Neural cell (in vitro differentiated cells): ENCODE results near the gene HEATR5A. TPM values are rescaled to one million over a fixed set of nuclear protein-coding genes. Genes with fewer than 3 reads are reported as not detected.

Experiments used
- H2AFZ ChIP-seq: fragments of 200-600, 300-800 bp; sonication (generic), shearing (Covaris generic); 2 replicates; pipeline ENCODE4 v1.6.0; 2014; ENCODE audit warnings: low read depth, mild to moderate bottlenecking, antibody characterized with exemption, low read length, moderate library complexity
- H3F3A ChIP-seq: fragments of 200-600 bp; shearing (Covaris generic); 2 replicates; pipeline ENCODE4 v1.6.1; 2016; ENCODE audit warnings: mild to moderate bottlenecking, moderate library complexity, mixed read lengths, antibody characterized with exemption, low read length; ENCODE audit not compliant: insufficient read depth, poor library complexity, severe bottlenecking
- H3K27ac ChIP-seq: fragments of 200-600, 300-800 bp; sonication (generic), shearing (Covaris generic); 2 replicates; pipeline ENCODE4 v1.5.1; 2014; ENCODE audit warnings: mild to moderate bottlenecking, low read length, moderate library complexity
- H3K27me3 ChIP-seq: fragments of 300-800, 200-600 bp; sonication (generic), shearing (Covaris generic); 2 replicates; pipeline ENCODE4 v1.6.0; 2014; ENCODE audit warnings: mild to moderate bottlenecking, low read depth, low read length, moderate library complexity; ENCODE audit not compliant: insufficient read depth
- H3K36me3 ChIP-seq: fragments of 300-800, 200-600 bp; sonication (generic), shearing (Covaris generic); 2 replicates; pipeline ENCODE4 v1.5.1; 2014; ENCODE audit warnings: mild to moderate bottlenecking, antibody characterized with exemption, low read length, moderate library complexity; ENCODE audit not compliant: insufficient read depth
- H3K4me2 ChIP-seq: fragments of 300-800, 200-600 bp; sonication (generic), shearing (Covaris generic); 2 replicates; pipeline ENCODE4 v1.6.0; 2014; ENCODE audit warnings: mild to moderate bottlenecking, low read length
- H3K4me3 ChIP-seq: fragments of 300-800, 200-600 bp; sonication (generic), shearing (Covaris generic); 2 replicates; pipeline ENCODE4 v1.5.1; 2014; ENCODE audit warnings: mild to moderate bottlenecking, low read length, moderate library complexity
- H3K79me2 ChIP-seq: fragments of 200-600 bp; shearing (Covaris generic); replicated peaks from 2 replicates; pipeline ENCODE4 v1.6.0; 2014; ENCODE audit warnings: mild to moderate bottlenecking, low read length, moderate library complexity; ENCODE audit not compliant: insufficient read depth
- H3K9ac ChIP-seq: fragments of 300-800, 200-600 bp; sonication (generic), shearing (Covaris generic); 2 replicates; pipeline ENCODE4 v1.6.1; 2016; ENCODE audit warnings: mild to moderate bottlenecking, low read length, mixed read lengths
- H3K9me2 ChIP-seq: fragments of 200-600 bp; shearing (Covaris generic); 2 replicates; pipeline ENCODE4 v1.6.1; 2016; ENCODE audit warnings: mild to moderate bottlenecking, low read length, mixed read lengths; ENCODE audit not compliant: insufficient read depth
- H3K9me3 ChIP-seq: fragments of 200-600, 300-800 bp; sonication (generic), shearing (Covaris generic); 2 replicates; pipeline ENCODE4 v1.6.1; 2016; ENCODE audit warnings: mild to moderate bottlenecking, mixed run types, low read length, moderate library complexity, mixed read lengths
- H4K20me1 ChIP-seq: fragments of 200-600 bp; shearing (Covaris generic); 2 replicates; pipeline ENCODE4 v1.6.1; 2016; ENCODE audit warnings: mild to moderate bottlenecking, mixed run types; ENCODE audit not compliant: insufficient read depth
- EP300 ChIP-seq: fragments of 450-650 bp; conservative IDR thresholded peaks from 2 replicates; pipeline ENCODE4 v1.6.1; 2014; ENCODE audit warnings: antibody characterized with exemption, mild to moderate bottlenecking, moderate library complexity; ENCODE audit not compliant: poor library complexity, severe bottlenecking
- EZH2 ChIP-seq: fragments of 200-600, 300-800 bp; shearing (Covaris generic), sonication (generic); IDR thresholded peaks from 2 replicates; pipeline ENCODE4 v1.6.1; 2014; ENCODE audit warnings: antibody characterized with exemption, low read length, borderline replicate concordance, mild to moderate bottlenecking; ENCODE audit not compliant: insufficient read depth, poor library complexity, severe bottlenecking
- MXI1 ChIP-seq: fragments of 450-650 bp; conservative IDR thresholded peaks from 2 replicates; pipeline ENCODE4 v1.6.1; 2014; ENCODE audit warnings: antibody characterized with exemption, mild to moderate bottlenecking; ENCODE audit not compliant: poor library complexity, severe bottlenecking
- POLR2AphosphoS5 ChIP-seq: IDR thresholded peaks from 2 replicates; pipeline ENCODE4 v1.6.1; 2012
- RAD21 ChIP-seq: fragments of 450-650 bp; conservative IDR thresholded peaks from 2 replicates; pipeline ENCODE4 v1.6.1; 2014; ENCODE audit warnings: antibody characterized with exemption, mild to moderate bottlenecking, moderate library complexity
- SMC3 ChIP-seq: fragments of 450-650 bp; conservative IDR thresholded peaks from 2 replicates; pipeline ENCODE4 v1.6.1; 2014; ENCODE audit warnings: antibody characterized with exemption, mild to moderate bottlenecking, moderate library complexity; ENCODE audit not compliant: poor library complexity
- TAF1 ChIP-seq: IDR thresholded peaks from 2 replicates; pipeline ENCODE4 v1.6.1; 2012; ENCODE audit warnings: low read depth
- polyA plus RNA-seq: library from polyadenylated mRNA; depleted of rRNA; stranded (reverse); fragments of >200 nt; gene quantifications from 2 replicates; pipeline ENCODE4 v1.2.3, GENCODE V29; 2014
- TF ChIP-seq, protein P1 (sequence below): fragments of 450-650 bp; IDR thresholded peaks from 2 replicates; pipeline ENCODE4 v1.5.1; 2014; ENCODE audit warnings: antibody characterized with exemption, mild to moderate bottlenecking, moderate library complexity; ENCODE audit not compliant: poor library complexity, severe bottlenecking
- TF ChIP-seq, protein P2 (sequence below): IDR thresholded peaks from 2 replicates; pipeline ENCODE4 v1.6.1; 2012; ENCODE audit warnings: borderline replicate concordance

The HEATR5A gene
- polyA plus RNA-seq, 1 donor from 2014 or later = 5.2 TPM

DNA sequence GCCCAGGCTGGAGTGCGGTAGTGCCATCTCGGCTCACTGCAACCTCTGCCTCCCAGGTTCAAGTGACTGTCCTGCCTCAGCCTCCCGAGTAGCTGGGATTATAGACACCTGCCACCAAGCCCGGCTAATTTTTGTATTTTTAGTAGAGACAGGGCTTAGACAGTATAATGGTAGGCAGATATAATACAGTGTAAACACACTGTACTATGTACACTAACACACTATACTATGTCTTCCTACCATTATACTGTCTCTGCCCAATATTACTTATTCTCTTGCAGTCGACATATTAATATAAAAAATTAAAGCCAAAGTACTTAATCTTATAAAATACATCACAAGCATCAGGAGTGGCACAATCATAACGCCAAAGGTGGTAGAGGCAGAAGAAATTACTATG, 21.9 kb upstream of the HEATR5A start:
- no peak overlapping the region for H3K9ac ChIP-seq
- no peaks in the 10 kb centered on the region for H3K27me3 ChIP-seq
- no peaks in the 10 kb centered on the region for H3K9me3 ChIP-seq
- no peak overlapping the region for H3K27ac ChIP-seq
- H2AFZ ChIP-seq = no peak overlapping the region
- no peaks in the 10 kb centered on the region for H4K20me1 ChIP-seq
- no peaks in the 10 kb centered on the region for H3K9me2 ChIP-seq
- H3K4me2 ChIP-seq = no peak overlapping the region
- no peaks in the 10 kb centered on the region for H3K36me3 ChIP-seq
- no peak for TF ChIP-seq RAD21
- no peak for TF ChIP-seq SMC3
- no peak for TF ChIP-seq EP300
- TF ChIP-seq, protein P1, sequence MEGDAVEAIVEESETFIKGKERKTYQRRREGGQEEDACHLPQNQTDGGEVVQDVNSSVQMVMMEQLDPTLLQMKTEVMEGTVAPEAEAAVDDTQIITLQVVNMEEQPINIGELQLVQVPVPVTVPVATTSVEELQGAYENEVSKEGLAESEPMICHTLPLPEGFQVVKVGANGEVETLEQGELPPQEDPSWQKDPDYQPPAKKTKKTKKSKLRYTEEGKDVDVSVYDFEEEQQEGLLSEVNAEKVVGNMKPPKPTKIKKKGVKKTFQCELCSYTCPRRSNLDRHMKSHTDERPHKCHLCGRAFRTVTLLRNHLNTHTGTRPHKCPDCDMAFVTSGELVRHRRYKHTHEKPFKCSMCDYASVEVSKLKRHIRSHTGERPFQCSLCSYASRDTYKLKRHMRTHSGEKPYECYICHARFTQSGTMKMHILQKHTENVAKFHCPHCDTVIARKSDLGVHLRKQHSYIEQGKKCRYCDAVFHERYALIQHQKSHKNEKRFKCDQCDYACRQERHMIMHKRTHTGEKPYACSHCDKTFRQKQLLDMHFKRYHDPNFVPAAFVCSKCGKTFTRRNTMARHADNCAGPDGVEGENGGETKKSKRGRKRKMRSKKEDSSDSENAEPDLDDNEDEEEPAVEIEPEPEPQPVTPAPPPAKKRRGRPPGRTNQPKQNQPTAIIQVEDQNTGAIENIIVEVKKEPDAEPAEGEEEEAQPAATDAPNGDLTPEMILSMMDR = no peak
- no peak for TF ChIP-seq EZH2
- TF ChIP-seq MXI1 = no peak
- TF ChIP-seq, protein P2, sequence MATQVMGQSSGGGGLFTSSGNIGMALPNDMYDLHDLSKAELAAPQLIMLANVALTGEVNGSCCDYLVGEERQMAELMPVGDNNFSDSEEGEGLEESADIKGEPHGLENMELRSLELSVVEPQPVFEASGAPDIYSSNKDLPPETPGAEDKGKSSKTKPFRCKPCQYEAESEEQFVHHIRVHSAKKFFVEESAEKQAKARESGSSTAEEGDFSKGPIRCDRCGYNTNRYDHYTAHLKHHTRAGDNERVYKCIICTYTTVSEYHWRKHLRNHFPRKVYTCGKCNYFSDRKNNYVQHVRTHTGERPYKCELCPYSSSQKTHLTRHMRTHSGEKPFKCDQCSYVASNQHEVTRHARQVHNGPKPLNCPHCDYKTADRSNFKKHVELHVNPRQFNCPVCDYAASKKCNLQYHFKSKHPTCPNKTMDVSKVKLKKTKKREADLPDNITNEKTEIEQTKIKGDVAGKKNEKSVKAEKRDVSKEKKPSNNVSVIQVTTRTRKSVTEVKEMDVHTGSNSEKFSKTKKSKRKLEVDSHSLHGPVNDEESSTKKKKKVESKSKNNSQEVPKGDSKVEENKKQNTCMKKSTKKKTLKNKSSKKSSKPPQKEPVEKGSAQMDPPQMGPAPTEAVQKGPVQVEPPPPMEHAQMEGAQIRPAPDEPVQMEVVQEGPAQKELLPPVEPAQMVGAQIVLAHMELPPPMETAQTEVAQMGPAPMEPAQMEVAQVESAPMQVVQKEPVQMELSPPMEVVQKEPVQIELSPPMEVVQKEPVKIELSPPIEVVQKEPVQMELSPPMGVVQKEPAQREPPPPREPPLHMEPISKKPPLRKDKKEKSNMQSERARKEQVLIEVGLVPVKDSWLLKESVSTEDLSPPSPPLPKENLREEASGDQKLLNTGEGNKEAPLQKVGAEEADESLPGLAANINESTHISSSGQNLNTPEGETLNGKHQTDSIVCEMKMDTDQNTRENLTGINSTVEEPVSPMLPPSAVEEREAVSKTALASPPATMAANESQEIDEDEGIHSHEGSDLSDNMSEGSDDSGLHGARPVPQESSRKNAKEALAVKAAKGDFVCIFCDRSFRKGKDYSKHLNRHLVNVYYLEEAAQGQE = no peak
- no peak for TF ChIP-seq POLR2AphosphoS5
- no peak for TF ChIP-seq TAF1
- no peaks in the 10 kb centered on the region for H3F3A ChIP-seq
- H3K79me2 ChIP-seq = no peaks in the 10 kb centered on the region
- H3K4me3 ChIP-seq = no peak overlapping the region

DNA sequence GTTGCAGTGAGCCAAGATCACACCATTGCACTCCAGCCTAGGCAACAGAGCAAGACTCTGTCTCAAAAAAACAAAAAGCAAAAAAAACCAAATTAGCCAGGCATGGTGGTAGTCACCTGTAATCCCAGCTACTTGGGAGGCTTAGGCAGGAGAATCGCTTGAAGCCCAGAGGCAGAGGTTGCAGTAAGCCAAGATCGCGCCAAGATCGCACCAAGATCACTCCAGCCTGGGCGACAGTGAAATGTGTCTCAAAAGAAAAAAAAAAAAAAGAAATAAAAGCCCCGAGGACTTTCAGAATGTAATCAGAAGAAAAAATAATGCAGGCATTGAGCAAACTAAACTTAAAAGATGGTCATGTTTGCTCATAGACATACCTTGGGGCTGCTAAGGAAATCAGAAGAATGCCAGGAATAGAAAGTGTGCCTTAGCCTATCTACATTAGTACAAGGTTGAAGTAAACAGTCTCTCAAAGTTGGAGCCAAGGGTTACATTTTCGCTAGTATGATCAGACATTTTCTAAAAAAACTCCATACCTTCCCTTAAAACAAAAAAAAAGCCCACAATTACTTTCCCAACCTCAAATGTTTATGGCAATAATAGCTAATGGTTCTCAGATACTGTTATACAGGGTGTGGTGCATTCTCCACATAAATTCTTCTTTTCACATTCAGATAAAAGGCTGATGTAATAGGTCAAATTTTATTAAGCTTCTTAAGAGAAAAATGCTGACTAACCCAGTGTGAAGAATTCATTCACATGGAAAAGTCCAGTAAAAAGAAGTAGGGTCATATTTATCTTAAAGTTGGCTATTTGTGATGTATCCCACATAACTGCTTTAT, 21.1 kb upstream of the HEATR5A start:
- no peaks in the 10 kb centered on the region for H3K9me2 ChIP-seq
- H3K27me3 ChIP-seq = no peaks in the 10 kb centered on the region
- no peaks in the 10 kb centered on the region for H3K9me3 ChIP-seq
- no peak overlapping the region for H3K9ac ChIP-seq
- TF ChIP-seq RAD21 = no peak
- TF ChIP-seq, protein P2 = no peak
- no peak for TF ChIP-seq TAF1
- no peak for TF ChIP-seq MXI1
- TF ChIP-seq SMC3 = no peak
- no peak for TF ChIP-seq POLR2AphosphoS5
- TF ChIP-seq, protein P1 = no peak
- no peak for TF ChIP-seq EP300
- TF ChIP-seq EZH2 = no peak
- no peak overlapping the region for H3K4me2 ChIP-seq
- no peaks in the 10 kb centered on the region for H4K20me1 ChIP-seq
- no peaks in the 10 kb centered on the region for H3K79me2 ChIP-seq
- H3K27ac ChIP-seq = no peak overlapping the region
- H3K4me3 ChIP-seq = no peak overlapping the region
- H2AFZ ChIP-seq = no peak overlapping the region
- H3K36me3 ChIP-seq = no peaks in the 10 kb centered on the region
- no peaks in the 10 kb centered on the region for H3F3A ChIP-seq
